AG09319 (cell line): Measurements from ENCODE around the gene JAM3.

Experiments
- DNase-seq: peaks from one replicate; pipeline ENCODE4 v3.0.0-alpha.2; 2010; ENCODE audit warnings: low read depth; ENCODE audit errors: extremely low read depth
- CTCF ChIP-seq: IDR thresholded peaks from 2 replicates; pipeline ENCODE4 v1.5.1; 2011; ENCODE audit warnings: low read depth, mild to moderate bottlenecking, inconsistent platforms, low read length, moderate library complexity

The JAM3 gene

DNA sequence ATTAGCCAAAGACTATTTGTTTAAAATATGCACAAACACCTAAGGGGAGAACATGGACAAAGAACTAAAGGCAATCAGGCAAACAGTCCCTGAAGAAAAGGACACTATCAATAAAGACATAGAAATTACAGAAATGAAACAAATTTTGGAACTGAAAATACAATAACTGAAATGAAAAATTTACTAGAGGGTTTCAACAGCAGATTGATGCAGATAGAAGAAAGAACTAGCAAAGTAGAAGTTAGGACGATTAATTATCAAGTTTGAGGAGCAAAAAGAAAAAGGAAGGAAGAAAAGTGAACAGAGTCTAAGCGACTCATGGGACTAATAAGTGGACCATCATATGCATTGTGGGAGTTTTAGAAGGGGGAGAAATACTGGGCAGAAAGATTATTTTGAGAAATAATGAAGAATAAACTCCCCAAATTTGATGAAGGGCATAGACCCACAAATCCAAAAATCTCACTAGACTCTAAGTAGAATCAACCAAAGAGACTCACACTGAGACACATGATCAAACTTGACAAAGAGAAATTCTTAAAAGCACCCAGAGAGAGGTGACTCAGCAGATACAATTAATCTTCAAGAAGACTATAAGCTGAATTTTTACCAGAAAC lies 62.9 kb downstream of the JAM3 start:
- TF ChIP-seq CTCF, result no peak
- no peak for DNase-seq

DNA sequence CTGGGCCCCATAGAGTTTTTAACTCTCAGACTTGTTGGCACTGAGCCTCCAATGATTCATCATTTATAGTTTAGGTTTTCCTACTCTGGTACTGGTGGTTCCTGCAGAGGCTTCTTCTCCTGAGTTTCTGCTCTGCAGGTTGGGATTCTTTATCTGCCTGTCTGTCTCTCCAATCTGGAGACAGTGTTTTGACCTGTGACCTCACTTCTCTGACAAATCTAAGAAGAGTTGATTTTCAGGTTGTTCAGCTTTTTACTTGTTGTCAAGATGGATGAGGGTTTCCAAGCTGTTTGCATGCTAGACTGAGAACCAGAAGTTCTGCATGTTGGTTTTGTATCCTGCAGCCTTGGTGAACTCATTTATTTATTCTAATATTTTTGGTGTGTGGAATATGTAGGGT lies 63.9 kb downstream of the JAM3 start:
- DNase-seq, result no peak
- TF ChIP-seq CTCF, result no peak

DNA sequence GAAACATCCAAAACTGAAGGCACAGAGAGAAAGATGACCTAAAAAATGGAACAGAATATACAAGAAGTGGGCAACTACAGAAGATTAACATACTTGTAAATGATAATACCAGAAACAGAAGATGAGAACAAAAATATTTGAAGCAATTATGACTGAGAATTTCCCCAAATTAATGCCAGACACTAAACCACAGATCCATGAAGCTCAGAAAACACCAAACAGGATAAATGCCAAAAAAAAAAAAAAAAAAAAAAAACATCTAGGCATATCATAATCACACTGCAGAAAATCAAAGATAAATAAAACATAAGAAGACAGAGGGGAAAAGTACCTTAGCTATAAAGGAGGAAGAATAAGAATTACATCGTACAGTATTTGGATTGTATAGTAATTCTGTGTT lies 65.3 kb downstream of the JAM3 start:
- TF ChIP-seq CTCF, result no peak
- DNase-seq, result no peak

DNA sequence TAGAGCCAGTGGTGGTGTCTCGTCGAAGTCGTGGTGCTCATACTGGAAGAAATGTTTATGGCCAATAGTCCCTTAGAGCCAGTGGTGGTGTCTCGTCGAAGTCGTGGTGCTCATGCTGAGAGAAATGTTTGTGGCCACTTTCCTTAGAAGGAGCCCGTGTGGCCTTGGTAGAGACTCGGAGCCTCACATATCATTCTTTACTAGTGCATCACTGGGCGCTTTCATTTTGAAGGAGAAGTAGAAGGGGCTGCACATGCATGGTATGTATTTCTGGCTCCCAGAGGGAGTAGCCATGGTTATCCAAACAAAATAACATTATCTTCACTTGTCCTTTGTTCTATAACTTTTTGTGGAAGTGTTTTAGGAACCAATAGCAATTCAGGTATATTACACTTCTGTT lies 69.5 kb downstream of the JAM3 start:
- TF ChIP-seq CTCF, result no peak
- no peak for DNase-seq

DNA sequence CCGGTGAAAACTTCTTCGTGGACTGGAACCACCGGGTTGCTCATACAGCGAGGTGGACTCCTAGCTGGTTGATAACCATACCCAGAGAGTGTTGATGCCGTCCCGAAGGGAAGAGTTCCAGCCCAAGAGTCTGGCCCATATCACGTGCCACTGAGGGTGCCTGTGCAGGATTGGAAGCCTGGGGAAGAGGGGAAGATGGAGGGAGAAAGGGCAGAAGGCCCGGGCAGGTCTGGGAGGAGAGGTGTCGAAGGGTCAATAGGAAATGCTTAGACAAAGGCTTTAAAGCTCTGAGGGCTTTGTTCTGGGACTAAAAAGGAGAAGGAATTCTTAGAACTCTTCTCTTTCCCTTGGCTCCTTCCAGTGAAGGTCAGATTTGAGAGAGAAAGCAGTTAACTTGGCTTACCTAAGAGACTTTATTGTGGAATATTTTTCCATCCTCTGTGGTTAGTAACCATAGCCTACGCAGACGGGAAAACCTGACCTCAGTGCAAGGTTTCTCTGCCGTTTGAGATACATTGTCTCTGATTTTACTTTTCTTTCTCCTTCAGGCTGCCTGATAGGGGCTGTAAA lies 70.5 kb downstream of the JAM3 start:
- DNase-seq, result no peak

GRCh38 chr11:134139873-134140331 lies 71.0 kb downstream of the JAM3 start:
- TF ChIP-seq CTCF, result peak; percentile 86
- DNase-seq, result peak; percentile 72

More for the DNA sequence above, 70.5 kb downstream of the JAM3 start:
- TF ChIP-seq CTCF, result no peak

- TF ChIP-seq CTCF, result no peak
- no peak for DNase-seq
Measured at GRCh38 chr11:134140961-134141490, 72.2 kb downstream of the JAM3 start.
